PC-3 (cell line): ENCODE measurements around the gene COL12A1.

ENCODE experiments used
- CTCF ChIP-seq: fragments of 300-600 bp; sonication (generic); conservative IDR thresholded peaks from 2 replicates; pipeline ENCODE4 v1.5.1; 2017; ENCODE audit warnings: antibody characterized with exemption, low read depth, mild to moderate bottlenecking, low read length
- EZH2phosphoT487 ChIP-seq: fragments of 300-600 bp; sonication (generic); IDR thresholded peaks from 2 replicates; pipeline ENCODE4 v1.6.1; 2018; ENCODE audit warnings: mild to moderate bottlenecking, antibody characterized with exemption, low read length, borderline replicate concordance

GRCh38 chr6:75143191-75143590 is 62.7 kb downstream of the COL12A1 start:
- TF ChIP-seq CTCF (no peak), EZH2phosphoT487 (no peak)
